ENCODE data around the gene NCAPD3.
A peak's percentile ranks its signal among the peaks of the same experiment; 100 is the strongest.

NCAPD3 gene

GRCh38 chr11:134223836-134224709, at the start of gene NCAPD3, which contains the start of gene VPS26B:
Gene NCAPD3 (minus strand): TSS chr11:134223967. CDS start chr11:134223926, 41 bp downstream.
Gene VPS26B (plus strand): TSS chr11:134224671. CDS start chr11:134225123, 452 bp downstream.
- peak; percentile 85 for ATAC-seq
- DNase-seq (ENCODE audit: low spot score in 2 of 2): peak; percentile 92 to 97
- Mint-ChIP-seq H3K4me3 (peak within 1 kb of the TSS; percentile 95), H3K4me1 (peaks cover 57% of the 10 kb centered on the region), H3K9me3 (no peaks in the 10 kb centered on the region), H3K36me3 (peaks cover 60% of the 10 kb centered on the region), H3K27ac (peak within 1 kb of the TSS; percentile 97)

- ATAC-seq: no peak
- Mint-ChIP-seq H3K4me3 (peak overlapping the region; percentile 19), H3K4me1 (peaks cover 38% of the 10 kb centered on the region), H3K27ac (no peak overlapping the region), H3K36me3 (no peaks in the 10 kb centered on the region), H3K9me3 (no peaks in the 10 kb centered on the region)
- no peak for DNase-seq (ENCODE audit: low spot score in 2 of 2)
Measured at GRCh38 chr11:134273317-134273712, 49.5 kb upstream of the NCAPD3 start.

- H3K4me1 Mint-ChIP-seq: peaks cover 38% of the 10 kb centered on the region
Measured at GRCh38 chr11:134272381-134273316, 48.9 kb upstream of the NCAPD3 start.

GRCh38 chr11:134271978-134272377, 48.2 kb upstream of the NCAPD3 start:
- ATAC-seq (no peak), DNase-seq (ENCODE audit: low spot score in 2 of 2) (no peak)
- no peaks in the 10 kb centered on the region for H3K36me3 Mint-ChIP-seq
- H3K4me1 Mint-ChIP-seq: peaks cover 34% of the 10 kb centered on the region
- H3K4me3 Mint-ChIP-seq: no peak overlapping the region
- H3K9me3 Mint-ChIP-seq: no peaks in the 10 kb centered on the region
- no peak overlapping the region for H3K27ac Mint-ChIP-seq

More at GRCh38 chr11:134272381-134273316, 48.9 kb upstream of the NCAPD3 start:
- Mint-ChIP-seq H3K36me3 (no peaks in the 10 kb centered on the region), H3K4me3 (peak overlapping the region; percentile 19), H3K27ac (no peak overlapping the region), H3K9me3 (no peaks in the 10 kb centered on the region)
- no peak for DNase-seq (ENCODE audit: low spot score in 2 of 2)
- no peak for ATAC-seq

GRCh38 chr11:134270250-134270714, 46.5 kb upstream of the NCAPD3 start:
- ATAC-seq: peak; percentile 41

GRCh38 chr11:134267966-134268365, 44.2 kb upstream of the NCAPD3 start:
- DNase-seq (ENCODE audit: low spot score in 2 of 2) (no peak), ATAC-seq (no peak)
- H3K4me3 Mint-ChIP-seq: no peak overlapping the region
- H3K36me3 Mint-ChIP-seq: peaks cover 9% of the 10 kb centered on the region
- peaks cover 24% of the 10 kb centered on the region for H3K4me1 Mint-ChIP-seq
- no peaks in the 10 kb centered on the region for H3K9me3 Mint-ChIP-seq
- H3K27ac Mint-ChIP-seq: no peak overlapping the region

More at GRCh38 chr11:134270250-134270714, 46.5 kb upstream of the NCAPD3 start:
- no peak for DNase-seq (ENCODE audit: low spot score in 2 of 2)
- H3K4me1 Mint-ChIP-seq: peaks cover 30% of the 10 kb centered on the region
- H3K27ac Mint-ChIP-seq: peak overlapping the region; percentile 84
- H3K4me3 Mint-ChIP-seq: peak overlapping the region; percentile 48
- no peaks in the 10 kb centered on the region for H3K9me3 Mint-ChIP-seq
- H3K36me3 Mint-ChIP-seq: no peaks in the 10 kb centered on the region

- Mint-ChIP-seq H3K4me3 (no peak overlapping the region), H3K9me3 (no peaks in the 10 kb centered on the region), H3K4me1 (peaks cover 21% of the 10 kb centered on the region), H3K27ac (no peak overlapping the region), H3K36me3 (peaks cover 9% of the 10 kb centered on the region)
- ATAC-seq: no peak
- DNase-seq (ENCODE audit: low spot score in 2 of 2): no peak
Measured at GRCh38 chr11:134267461-134267860, 43.7 kb upstream of the NCAPD3 start.

- peaks cover 21% of the 10 kb centered on the region for H3K4me1 Mint-ChIP-seq
- peaks cover 14% of the 10 kb centered on the region for H3K36me3 Mint-ChIP-seq
- ATAC-seq (no peak), DNase-seq (ENCODE audit: low spot score in 2 of 2) (no peak)
- no peaks in the 10 kb centered on the region for H3K9me3 Mint-ChIP-seq
- no peak overlapping the region for H3K4me3 Mint-ChIP-seq
- H3K27ac Mint-ChIP-seq: no peak overlapping the region
Measured at GRCh38 chr11:134266841-134267251, 43.1 kb upstream of the NCAPD3 start.

GRCh38 chr11:134266440-134266839, 42.7 kb upstream of the NCAPD3 start:
- Mint-ChIP-seq H3K4me1 (peaks cover 19% of the 10 kb centered on the region), H3K9me3 (no peaks in the 10 kb centered on the region), H3K4me3 (no peak overlapping the region), H3K36me3 (peaks cover 18% of the 10 kb centered on the region), H3K27ac (no peak overlapping the region)
- no peak for DNase-seq (ENCODE audit: low spot score in 2 of 2)
- no peak for ATAC-seq

GRCh38 chr11:134264966-134265764, 41.4 kb upstream of the NCAPD3 start:
- DNase-seq (ENCODE audit: low spot score in 2 of 2) (no peak), ATAC-seq (no peak)
- Mint-ChIP-seq H3K9me3 (no peaks in the 10 kb centered on the region), H3K4me3 (no peak overlapping the region), H3K36me3 (peaks cover 25% of the 10 kb centered on the region), H3K4me1 (peaks cover 7% of the 10 kb centered on the region), H3K27ac (peak overlapping the region; percentile 43)

- DNase-seq (ENCODE audit: low spot score in 2 of 2) (no peak), ATAC-seq (peak; percentile 70)
- peaks cover 53% of the 10 kb centered on the region for H3K36me3 Mint-ChIP-seq
- H3K4me3 Mint-ChIP-seq: no peak overlapping the region
- H3K27ac Mint-ChIP-seq: no peak overlapping the region
- H3K4me1 Mint-ChIP-seq: no peaks in the 10 kb centered on the region
- no peaks in the 10 kb centered on the region for H3K9me3 Mint-ChIP-seq
Measured at GRCh38 chr11:134261626-134262488, 38.1 kb upstream of the NCAPD3 start.

GRCh38 chr11:134260983-134261382, 37.2 kb upstream of the NCAPD3 start:
- no peak for ATAC-seq
- Mint-ChIP-seq H3K4me3 (no peak overlapping the region), H3K27ac (no peak overlapping the region), H3K4me1 (peaks cover 4% of the 10 kb centered on the region), H3K9me3 (no peaks in the 10 kb centered on the region), H3K36me3 (peaks cover 56% of the 10 kb centered on the region)
- DNase-seq (ENCODE audit: low spot score in 2 of 2): no peak

GRCh38 chr11:134260503-134260902, 36.7 kb upstream of the NCAPD3 start:
- Mint-ChIP-seq H3K4me1 (peaks cover 9% of the 10 kb centered on the region), H3K9me3 (no peaks in the 10 kb centered on the region), H3K36me3 (peaks cover 56% of the 10 kb centered on the region), H3K4me3 (no peak overlapping the region), H3K27ac (no peak overlapping the region)
- DNase-seq (ENCODE audit: low spot score in 2 of 2) (no peak), ATAC-seq (no peak)

GRCh38 chr11:134258577-134258976, 34.8 kb upstream of the NCAPD3 start:
- DNase-seq (ENCODE audit: low spot score in 2 of 2) (no peak), ATAC-seq (no peak)
- Mint-ChIP-seq H3K9me3 (no peaks in the 10 kb centered on the region), H3K36me3 (peaks cover 49% of the 10 kb centered on the region), H3K4me3 (no peak overlapping the region), H3K4me1 (peaks cover 20% of the 10 kb centered on the region), H3K27ac (no peak overlapping the region)
